ENCODE measurements around the gene TSPAN18.

Gene TSPAN18

DNA sequence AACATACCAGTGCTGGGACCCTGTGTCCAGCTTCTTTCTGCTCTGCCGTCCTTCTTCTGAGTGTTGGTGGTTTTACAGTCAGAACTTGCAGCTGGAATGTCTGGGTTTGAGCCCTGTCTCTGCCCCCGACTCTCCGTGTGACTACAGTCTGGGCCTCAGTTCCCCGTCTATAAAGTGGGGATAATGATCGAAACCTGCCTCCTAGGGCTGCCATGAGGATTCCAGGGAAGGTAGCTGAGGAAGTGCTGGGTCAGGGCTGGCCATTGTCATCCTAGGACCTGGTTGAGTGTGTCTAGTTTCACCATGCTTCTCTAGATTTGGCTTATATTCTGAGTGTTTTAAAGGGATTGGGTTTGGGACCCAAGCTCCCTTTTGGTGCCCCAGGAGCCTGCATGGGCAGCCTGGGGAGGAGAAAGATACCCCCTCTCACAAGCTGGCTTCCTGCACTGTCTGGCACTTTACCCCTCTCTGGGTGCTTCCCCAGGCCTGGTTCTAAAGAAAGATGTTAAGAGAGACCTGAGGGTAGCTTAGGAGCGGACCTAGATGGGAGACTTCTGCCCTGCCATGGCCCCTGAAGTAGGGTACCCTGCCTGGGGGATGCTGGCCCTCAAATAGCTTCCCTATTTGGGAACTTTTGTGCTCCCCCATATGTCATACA is 49.9 kb downstream of the TSPAN18 start:
- DNase-seq (ENCODE audit: low read depth in 3 of 3, low spot score in 1 of 3) = no peak

GRCh38 chr11:44777209-44778194 is 50.7 kb downstream of the TSPAN18 start:
- no peak for DNase-seq (ENCODE audit: low read depth in 3 of 3, low spot score in 1 of 3)

- no peak for DNase-seq (ENCODE audit: low read depth in 3 of 3, low spot score in 1 of 3)
Observed at GRCh38 chr11:44778195-44779100, 51.7 kb downstream of the TSPAN18 start.

DNA sequence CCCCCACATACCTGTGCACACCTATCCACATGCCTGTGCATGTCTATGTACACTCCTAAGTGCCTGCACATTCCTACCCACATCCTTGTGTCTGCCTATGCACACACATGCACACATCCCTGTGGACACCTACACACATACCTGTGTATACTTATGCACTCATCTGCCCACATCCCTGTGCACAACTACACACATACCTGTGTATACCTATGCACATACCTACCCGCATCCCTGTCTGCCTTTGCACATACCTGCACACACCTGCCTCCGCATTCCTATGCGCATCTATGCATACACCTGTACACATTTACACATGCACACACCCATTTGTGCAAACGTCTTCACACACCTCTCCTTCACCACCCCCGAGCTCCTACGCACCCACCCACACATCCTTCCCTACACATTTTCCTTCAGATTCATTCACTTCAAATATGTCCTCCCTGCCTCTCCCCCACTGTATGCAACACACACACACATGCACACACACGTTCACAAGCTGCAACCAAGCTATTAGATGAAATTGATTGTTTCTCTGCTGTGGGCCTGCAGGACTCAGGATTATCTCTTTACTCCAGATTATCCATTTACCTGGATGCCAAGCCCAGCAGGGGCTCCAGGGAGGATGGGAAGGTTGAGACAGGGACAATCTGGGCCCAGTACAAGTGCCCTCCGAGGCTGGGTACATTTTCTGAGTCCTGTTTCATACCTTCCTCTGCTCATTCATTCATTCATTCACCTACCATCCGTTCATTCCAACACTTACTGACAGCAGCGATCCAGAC is 53.2 kb downstream of the TSPAN18 start:
- no peak for DNase-seq (ENCODE audit: low read depth in 3 of 3, low spot score in 1 of 3)

DNA sequence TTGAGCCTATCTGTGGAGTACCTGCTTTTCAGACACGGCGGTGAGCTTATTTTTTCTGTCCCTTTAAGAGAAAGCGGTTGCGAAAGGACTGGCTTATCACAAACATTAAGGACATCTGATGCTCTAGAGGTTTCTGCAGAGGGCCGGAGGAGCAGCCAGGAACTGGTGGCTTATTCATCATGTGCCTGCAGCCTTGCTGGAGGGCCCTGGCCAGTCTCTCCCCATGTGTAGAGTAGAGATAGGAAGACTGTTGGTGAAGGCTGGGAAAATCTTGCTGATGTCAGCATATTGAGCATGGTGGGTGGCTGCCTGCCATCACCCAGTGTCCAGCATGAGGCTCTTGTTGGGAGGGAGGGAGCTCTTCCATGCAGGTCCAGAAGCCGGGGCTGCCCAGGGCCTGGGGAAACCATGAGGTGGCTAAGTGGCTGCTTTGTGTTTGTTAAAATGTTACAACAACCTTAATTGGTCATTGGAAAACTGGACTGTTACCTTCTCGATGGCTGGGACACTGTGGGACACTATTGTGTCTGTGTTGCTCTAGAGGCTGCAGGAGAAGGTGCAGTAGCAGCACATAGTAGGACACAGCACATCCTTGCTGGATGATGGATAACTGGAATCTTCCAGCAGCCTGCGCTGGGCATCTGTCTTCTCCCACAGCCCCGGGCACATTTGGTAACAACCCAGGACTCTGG is 54.3 kb downstream of the TSPAN18 start:
- DNase-seq (ENCODE audit: low read depth in 3 of 3, low spot score in 1 of 3) = no peak

DNA sequence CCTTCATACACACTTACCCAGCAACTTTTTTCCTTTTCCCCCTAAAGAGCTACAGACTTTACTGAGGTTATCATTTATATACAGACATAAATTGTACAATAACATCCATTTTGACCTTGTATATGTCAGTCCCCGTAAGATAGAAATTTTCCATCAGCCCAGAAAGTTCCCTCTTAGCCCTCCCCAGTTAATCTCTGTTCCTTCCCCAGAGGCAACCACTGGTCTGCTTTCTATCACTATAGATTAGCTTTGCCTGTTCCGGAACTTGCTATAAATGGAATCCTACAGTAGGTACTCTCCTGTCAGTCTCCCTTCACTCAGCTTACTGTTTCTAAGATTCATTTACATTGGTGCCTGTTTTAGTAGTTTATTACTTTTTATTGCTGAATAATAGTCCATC is 54.9 kb downstream of the TSPAN18 start:
- no peak for DNase-seq (ENCODE audit: low read depth in 3 of 3, low spot score in 1 of 3)

DNA sequence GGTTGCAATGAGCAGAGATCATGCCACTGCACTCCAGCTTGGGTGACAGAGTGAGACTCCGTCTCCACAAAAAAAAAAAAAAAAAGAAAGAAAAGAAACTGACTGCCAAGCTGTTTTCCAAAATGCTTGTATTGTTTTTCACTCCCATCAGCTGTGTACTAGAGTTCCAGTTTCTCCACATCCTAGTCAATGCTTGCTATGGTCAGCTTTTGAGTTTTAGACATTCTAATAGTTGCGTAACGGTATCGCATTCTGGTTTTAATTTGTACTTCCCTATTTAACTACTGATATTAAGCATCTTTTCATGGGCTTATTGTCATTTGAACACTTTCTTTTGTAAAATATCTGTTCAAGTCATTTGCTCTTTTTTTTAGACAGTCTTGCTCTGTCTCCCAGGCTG is 55.7 kb downstream of the TSPAN18 start:
- no peak for DNase-seq (ENCODE audit: low read depth in 3 of 3, low spot score in 1 of 3)

DNA sequence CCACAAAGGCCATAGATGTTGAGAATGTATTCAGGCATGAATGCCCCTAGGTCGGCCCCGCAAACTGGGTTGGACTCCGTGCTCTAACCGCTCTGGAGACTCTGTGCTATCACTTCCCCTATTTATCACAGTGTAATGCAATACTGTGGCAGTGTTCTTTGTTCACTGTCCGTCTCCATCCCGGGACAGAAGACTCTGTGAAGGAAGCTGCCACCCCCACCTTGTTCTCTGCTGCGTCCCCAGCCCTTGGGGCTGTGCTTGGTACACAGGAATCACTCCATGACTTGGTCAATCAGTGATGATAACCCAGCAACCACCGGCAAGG is 57.6 kb downstream of the TSPAN18 start:
- no peak for DNase-seq (ENCODE audit: low read depth in 3 of 3, low spot score in 1 of 3)

DNA sequence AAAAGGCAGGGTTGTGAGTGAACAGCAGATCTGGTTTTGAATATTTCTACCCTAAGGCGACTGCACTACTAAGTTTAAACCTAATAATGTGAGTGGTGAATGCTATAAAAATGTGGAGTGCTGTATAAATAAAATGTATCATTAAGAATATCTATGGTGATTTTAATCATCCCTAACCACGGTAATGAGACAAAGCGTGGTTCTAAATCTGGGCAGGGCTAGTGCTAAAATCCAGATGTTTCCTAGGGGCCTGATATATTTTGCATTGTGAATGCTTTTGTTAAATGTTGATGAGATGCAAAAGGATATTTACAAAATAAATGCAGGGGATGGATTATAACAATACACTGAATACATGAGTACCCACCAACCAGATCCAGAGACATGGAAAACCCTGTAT is 58.1 kb downstream of the TSPAN18 start:
- DNase-seq (ENCODE audit: low read depth in 3 of 3, low spot score in 1 of 3) = no peak

- DNase-seq (ENCODE audit: low read depth in 3 of 3, low spot score in 1 of 3) = no peak
Observed at GRCh38 chr11:44785856-44786607, 59.3 kb downstream of the TSPAN18 start.

GRCh38 chr11:44787070-44787469 is 60.3 kb downstream of the TSPAN18 start:
- no peak for DNase-seq (ENCODE audit: low read depth in 3 of 3, low spot score in 1 of 3)

GRCh38 chr11:44787981-44788380 is 61.2 kb downstream of the TSPAN18 start:
- DNase-seq (ENCODE audit: low read depth in 3 of 3, low spot score in 1 of 3) = no peak

DNA sequence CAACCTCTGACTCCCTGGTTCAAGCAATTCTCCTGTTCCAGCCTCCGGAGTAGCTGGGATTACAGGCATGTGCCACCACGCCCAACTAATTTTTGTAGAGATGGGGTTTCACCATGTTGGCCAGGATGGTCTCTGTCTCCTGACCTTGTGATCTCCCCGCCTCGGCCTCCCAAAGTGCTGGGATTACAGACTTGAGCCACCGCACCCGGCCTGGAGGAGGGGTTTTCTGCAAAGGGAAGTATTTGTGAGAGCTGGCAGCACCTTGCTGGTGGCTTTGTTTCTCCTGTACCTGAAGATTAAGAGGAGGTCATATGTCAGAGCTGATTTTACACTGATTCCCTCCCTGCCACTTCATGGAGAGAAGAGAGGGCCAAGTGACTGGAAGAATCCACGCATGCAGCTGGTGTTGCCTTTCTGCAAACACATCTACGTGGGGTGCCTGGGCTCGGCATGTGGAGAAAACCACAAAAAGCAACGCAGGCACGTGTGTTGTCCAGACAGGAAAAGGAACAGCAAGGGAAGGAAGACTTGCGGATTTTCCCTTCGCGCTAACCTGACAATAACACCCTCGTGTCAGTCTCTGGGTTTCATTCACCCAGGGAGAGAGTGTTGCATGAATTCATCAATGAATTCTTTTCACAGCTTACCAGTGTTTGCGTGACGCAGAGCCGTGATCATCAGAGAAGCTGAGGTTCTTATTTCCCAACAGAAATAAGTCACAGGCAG is 61.9 kb downstream of the TSPAN18 start:
- no peak for DNase-seq (ENCODE audit: low read depth in 3 of 3, low spot score in 1 of 3)

DNA sequence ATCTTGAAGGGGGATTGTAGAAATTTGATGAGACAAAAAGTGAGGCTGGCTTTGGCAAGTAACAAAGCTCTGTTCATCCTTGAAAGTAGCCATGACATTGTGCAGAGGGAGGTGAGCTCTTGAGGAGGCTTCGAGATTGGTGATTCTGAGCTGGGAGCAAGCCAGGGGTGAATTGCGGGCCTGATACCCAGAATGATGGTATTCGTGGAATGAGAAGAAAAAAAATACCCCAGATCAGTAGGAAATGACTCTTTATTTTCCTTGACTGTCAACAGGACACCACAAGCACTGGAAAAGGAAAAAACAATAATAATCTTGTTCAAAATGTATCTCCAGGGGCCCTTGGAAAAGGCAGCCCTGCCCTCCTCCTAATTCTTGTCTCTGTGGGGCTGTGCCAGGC is 62.7 kb downstream of the TSPAN18 start:
- no peak for DNase-seq (ENCODE audit: low read depth in 3 of 3, low spot score in 1 of 3)

- DNase-seq (ENCODE audit: low read depth in 3 of 3, low spot score in 1 of 3) = no peak
Observed at GRCh38 chr11:44790211-44790610, 63.4 kb downstream of the TSPAN18 start.

DNA sequence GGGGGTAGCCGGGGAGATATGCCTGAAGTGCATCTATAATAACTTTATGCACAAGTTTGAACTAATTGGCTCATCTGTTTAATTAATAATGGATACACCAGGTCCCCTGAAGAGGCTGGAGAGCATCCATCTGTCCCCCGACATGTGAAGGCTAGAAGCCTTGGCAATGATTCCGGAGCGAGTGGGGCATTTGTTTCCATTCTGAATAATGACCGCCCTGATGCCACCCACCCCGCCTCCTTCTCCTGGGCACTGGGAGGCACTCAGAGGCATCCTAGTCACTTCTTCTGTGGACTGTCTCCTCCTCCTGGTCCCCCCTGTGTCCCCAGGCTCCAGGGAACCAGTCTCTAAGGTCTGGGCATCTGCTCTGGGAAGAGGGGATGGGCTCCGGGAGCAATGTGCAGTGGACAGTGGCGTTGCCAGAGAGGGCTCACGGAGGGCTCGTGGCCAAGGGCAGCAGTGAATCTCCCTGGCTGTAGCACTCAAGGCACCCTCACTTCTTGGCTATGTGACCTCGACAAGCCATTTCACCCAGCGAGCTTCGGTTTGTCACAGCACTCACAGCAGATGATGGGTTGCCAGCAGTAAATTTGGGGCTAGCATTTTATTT is 64.7 kb downstream of the TSPAN18 start:
- DNase-seq (ENCODE audit: low read depth in 3 of 3, low spot score in 1 of 3) = no peak

GRCh38 chr11:44792171-44792570 is 65.4 kb downstream of the TSPAN18 start:
- no peak for DNase-seq (ENCODE audit: low read depth in 3 of 3, low spot score in 1 of 3)

- no peak for DNase-seq (ENCODE audit: low read depth in 3 of 3, low spot score in 1 of 3)
Observed at GRCh38 chr11:44793350-44794090, 66.8 kb downstream of the TSPAN18 start.

Measured in stimulated activated CD4-positive, alpha-beta T cell treated with anti-CD3 and anti-CD28 coated beads, TNF-alpha, amount 100 ng/mL, for 1 hour (primary cell).